Mucosa of gallbladder (tissue), 1 donor: ENCODE results near the gene ECI2. TPM values are rescaled to one million over a fixed set of nuclear protein-coding genes. Genes with fewer than 3 reads are reported as not detected.

Experiments
- DNase-seq: peaks from one replicate; pipeline ENCODE4 v3.0.0-alpha.2; 2020; ENCODE audit warnings: low spot score
- total RNA-seq: library from RNA; stranded (reverse); gene quantifications from one replicate; pipeline ENCODE4 v1.2.1, GENCODE V29; 2021
- donor health status: DM: no; HTN: no; CAD: no.

Gene ECI2, protein sequence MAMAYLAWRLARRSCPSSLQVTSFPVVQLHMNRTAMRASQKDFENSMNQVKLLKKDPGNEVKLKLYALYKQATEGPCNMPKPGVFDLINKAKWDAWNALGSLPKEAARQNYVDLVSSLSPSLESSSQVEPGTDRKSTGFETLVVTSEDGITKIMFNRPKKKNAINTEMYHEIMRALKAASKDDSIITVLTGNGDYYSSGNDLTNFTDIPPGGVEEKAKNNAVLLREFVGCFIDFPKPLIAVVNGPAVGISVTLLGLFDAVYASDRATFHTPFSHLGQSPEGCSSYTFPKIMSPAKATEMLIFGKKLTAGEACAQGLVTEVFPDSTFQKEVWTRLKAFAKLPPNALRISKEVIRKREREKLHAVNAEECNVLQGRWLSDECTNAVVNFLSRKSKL
- 74.8 TPM for total RNA-seq

DNA sequence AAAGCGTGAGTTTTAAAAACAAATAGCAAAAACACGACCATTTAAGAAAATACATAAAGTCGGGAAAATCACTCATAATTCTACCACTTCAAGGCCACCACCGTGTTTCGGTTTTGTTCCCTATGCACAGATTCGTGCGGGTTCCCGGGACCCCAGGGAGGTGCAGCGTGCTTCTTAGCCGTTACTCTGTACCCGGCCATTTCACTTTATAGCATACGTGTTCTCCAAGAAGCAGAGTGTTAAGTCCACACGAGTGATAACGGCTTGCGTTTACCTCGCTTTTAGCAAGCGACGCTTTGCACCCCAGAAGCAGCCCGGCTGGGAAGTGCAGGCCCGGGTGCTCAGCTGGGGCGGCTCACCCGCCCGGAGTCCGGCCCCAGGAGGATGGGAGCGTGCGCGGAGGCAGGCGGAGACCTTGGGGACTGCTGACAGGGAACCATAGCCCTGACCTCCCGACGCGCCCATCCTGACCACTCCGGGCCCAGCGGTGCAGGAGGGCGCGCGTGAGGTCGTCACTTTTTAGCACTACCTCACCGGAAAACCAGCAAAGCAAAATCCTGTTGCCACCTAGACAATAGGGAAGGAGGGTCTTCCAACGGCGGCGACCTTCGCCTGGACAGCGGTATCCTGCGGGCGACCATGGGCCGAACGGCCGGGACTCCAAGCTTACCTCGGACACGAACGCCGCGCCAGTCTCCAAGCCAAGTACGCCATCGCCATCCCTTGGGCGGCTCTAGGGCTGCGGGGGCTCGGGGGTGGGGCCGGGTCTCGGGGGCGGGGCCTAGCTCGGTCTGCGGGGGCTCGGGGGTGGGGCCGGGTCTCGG is at the start of gene ECI2:
TSS of gene ECI2 (minus strand) at position 735 of the 824 bp plus-strand sequence. CDS start at position 720, 15 bp downstream.
- no peak for DNase-seq

DNA sequence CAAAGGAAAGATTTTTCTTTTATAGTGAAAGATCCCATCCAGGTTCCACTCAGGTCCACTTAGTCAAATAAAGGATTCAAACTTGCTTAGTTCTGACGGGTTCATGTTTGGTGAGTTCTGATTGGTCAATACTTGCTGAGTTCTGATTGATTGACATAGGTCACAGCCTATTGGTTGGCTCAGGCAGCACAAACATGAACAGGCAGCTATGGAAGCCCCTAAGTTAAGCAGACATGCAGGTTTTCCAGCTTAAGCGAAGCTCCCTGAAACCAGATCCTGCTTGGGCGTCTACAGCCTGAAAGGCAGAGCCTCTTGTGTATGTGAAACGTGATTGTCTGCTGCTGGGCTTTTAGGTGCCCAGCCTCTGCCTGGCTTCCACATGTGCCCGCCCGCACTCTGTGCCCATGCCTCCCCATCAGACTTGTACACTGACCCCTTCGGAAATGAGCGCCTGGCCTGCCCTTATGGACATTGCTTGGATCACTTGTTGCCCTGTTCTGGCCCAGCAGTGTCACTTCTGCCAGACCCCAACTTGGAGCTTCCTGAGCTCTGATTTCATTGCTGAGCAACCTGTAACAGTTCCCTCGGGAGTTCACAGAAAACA is 45.4 kb upstream of the ECI2 start:
- no peak for DNase-seq

GRCh38 chr6:4179960-4180651 is 44.7 kb upstream of the ECI2 start:
- no peak for DNase-seq

- DNase-seq, result no peak
Measured at GRCh38 chr6:4178737-4179333, 43.5 kb upstream of the ECI2 start.

DNA sequence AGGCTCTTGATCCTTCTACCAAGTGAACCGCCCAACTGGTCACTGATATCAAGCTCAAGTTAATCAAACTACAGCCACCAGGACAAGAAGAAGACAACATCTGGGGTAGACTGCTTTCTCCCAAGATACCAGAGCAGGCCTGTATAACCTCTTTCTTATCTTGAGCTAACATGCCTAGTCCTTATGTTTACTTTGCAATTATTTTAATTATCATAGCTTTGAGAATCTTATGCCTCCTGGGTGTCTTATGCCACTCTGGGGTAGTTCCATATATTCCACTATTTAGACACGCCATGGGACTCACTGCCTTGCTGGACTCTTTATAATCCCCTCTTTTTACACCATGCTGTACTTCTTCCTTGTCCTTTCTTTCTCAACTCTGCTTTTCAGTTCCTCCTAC is 41.5 kb upstream of the ECI2 start:
- no peak for DNase-seq

- DNase-seq, result no peak
Measured at GRCh38 chr6:4174042-4174441, 38.7 kb upstream of the ECI2 start.

DNA sequence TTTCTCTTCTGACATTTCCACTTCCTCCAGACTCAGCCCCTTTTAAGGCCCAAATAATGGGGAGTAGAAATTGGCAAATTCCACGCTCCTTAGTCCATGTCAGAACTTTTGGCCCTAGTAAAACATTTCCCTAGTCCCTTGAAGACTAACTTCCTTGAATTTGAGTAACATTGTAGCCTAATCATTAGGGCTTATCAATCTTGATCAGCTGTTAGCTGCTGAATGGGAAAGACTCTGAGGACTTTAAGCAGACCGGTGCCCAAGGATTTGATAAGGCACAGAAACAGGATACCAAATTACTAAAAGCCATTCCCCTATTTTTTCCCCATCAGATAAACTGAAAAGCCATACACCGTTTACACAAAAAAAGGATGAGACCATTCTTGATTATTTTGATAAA is 37.0 kb upstream of the ECI2 start:
- DNase-seq, result no peak

DNA sequence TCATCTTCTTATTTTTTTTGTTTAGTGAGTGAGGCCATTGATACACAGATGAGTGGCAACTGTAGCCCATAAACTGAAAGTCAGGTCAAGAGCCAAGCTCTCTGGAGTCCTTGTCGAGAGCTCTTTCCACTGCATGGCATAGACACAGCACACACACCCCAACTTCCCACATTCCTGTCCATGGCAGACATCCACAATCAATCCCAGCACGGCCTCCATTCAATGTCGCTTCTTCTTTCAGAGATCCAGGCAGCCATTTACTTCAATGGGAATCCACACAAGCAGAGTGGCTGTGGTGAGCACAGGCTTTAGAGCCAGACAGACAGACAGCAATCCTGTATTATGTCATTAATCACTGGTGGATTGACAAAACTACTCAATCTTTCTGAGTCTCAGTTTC is 34.9 kb upstream of the ECI2 start:
- DNase-seq, result no peak

DNA sequence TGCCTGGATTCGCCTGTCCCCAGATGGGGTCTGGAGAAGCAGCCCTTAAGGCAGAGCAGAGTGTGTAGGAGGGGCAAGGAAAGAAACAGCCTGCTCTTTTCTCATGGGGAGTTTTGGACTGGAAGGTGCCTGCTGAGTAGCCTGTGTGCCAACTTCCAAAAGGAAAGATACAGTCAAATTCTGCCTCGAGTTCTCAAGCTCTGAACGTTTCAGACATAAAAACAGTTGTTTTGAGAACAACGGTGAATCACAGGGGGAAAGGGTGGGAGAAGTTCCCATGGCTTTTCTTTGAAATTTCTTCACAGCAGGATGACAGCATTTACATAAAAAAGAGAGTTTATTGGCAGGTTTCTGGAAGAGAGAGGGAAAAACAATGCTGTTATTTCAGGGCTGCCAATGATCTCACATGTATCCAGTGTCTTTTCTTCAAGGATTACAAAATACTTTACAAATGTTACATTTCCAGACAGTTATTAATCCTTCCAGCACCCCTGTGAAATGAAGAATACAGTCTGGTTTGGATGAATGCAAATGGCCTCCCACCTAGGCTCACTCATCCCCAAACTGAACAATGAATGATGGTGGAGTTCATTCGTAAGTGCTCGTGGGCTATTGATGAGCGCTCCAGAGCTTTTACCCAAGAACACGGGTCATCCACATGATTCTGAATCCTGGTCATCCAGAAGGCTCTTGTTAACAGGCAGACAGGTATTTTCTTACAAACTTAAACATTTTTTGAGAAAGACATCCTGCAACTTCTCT is 33.8 kb upstream of the ECI2 start:
- DNase-seq, result no peak

GRCh38 chr6:4167833-4168232 is 32.5 kb upstream of the ECI2 start:
- no peak for DNase-seq

DNA sequence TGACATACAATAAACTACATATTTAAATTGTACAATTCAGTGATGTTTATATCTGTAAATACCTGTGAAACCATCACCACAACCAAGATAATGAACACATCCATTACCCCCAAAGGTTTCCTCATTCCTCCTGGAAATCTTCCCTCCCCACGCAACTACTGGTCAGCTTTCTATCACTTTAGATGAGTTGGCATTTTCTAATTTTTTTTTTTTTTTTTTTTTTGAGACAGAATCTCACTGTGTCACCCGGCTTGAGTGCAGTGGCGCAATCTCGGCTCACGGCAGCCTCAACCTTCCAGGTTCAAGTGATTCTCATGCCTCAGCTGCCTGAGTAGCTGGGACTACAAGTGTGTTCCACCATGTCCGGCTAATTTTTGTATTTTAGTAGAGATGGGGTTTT is 31.7 kb upstream of the ECI2 start:
- DNase-seq, result no peak

- DNase-seq, result no peak
Measured at GRCh38 chr6:4164456-4164855, 29.1 kb upstream of the ECI2 start.

DNA sequence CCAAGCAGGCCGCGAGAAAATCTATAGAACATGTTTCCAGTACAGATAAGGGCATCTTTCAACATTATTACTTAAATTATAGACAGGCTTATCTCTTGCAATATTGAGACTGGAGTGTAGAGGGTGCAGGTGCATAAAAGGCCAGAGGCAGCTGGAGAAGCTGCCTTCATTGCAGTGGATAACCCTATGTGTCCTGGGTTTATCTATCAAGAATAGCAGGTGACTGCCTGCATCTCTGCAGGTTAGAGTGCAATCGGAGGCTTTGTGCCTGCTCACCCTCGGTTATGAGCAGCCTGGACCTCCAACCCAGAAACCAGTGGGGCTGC is 28.7 kb upstream of the ECI2 start:
- DNase-seq, result no peak

- no peak for DNase-seq
Measured at GRCh38 chr6:4163408-4164116, 28.2 kb upstream of the ECI2 start.

GRCh38 chr6:4162370-4162769 is 27.0 kb upstream of the ECI2 start:
- DNase-seq, result no peak

- no peak for DNase-seq
Measured at GRCh38 chr6:4159491-4159890, 24.1 kb upstream of the ECI2 start.

DNA sequence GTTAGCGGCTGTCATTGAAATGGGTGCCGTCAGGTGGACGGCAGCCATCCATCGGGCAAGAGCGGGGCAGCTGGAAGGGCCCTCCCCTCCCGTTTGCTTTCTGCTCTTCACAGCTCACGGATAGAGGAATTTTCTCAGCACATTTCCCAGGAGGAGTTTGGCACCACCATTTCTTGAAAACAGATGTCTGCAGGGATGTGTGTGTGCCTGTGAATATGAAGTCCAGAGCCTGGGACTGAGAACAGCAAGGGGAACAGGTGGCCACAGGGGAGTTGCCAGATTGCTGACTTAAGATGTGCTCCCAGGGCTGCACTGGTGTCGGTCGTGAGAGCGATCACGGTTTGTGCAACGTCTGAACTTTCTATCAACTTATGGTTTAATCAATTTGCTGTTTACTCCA is 22.1 kb upstream of the ECI2 start:
- no peak for DNase-seq

- DNase-seq, result peak; percentile 86
Measured at GRCh38 chr6:4155848-4156466, 20.6 kb upstream of the ECI2 start.

DNA sequence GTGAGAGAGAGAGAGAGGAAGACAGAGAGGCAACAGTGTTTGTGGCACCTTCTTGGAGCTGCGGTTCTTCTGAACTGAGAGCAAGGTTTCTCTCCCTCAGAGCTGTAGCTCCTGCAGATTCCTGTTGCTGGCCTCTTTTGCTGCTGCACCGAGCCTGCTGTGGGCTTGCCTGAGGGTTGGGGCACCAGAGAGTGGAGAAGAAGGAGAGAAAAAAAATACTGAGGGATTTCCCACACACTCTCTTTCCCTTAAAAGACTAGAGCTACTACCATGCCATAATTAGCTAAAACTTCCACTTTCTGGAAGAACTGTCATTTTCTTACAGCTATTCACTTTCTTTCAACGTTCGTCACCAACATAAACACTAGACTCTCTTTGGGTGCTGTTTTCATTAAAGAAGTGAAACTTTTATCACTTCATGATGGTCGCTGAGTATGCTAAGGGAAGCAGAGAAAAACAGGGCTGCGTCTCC is 18.2 kb upstream of the ECI2 start:
- DNase-seq, result no peak

DNA sequence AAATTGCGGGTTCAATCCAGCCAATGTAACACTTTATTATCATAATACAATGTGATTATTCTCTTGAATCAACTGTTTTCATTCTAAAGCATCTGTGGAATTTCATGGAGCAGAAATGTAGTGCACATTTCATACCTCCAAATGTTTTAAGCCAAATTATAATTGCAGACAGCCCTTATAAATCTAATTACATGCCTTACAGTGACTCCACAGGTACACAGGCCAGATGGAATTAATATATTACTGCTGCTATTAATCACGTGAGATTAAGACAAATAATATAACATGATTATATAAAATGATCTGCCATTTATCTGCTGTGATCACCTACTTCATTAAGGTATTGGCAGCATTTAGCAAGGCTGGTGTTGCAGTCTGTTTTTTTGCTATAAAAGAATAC is 9.7 kb upstream of the ECI2 start:
- DNase-seq, result no peak
